ENCODE data around the gene GNPTAB.

- no peak for TF ChIP-seq ZNF274 (IDR thresholded peaks at IDR 0.05; ENCODE audit: low read depth, low read length)
- no peak for TF ChIP-seq YY1 (IDR thresholded peaks at IDR 0.05; ENCODE audit: insufficient read depth, insufficient read length)
Measured at GRCh38 chr12:101858361-101858760, 27.6 kb upstream of the GNPTAB start.

Measured in NT2/D1 (cell line).